ENCODE data around the gene PHETA1. TPM values are rescaled to one million over a fixed set of nuclear protein-coding genes. Genes with fewer than 3 reads are reported as not detected.
"Not testable (repeated sequence)": the region's sequence is repeated elsewhere in the genome, so short reads cannot be mapped to it uniquely, and the experiment has no call there.

The PHETA1 gene
- total RNA-seq, 1 donor from 2014 or later, result 37.4 TPM

- ATAC-seq; intact Hi-C loops (cut with DNase I); DNase-seq (ENCODE audit: missing footprints): not testable (repeated sequence)
Observed at GRCh38 chr12:111340680-111341079, 28.2 kb downstream of the PHETA1 start.

GRCh38 chr12:111340231-111340630, 28.7 kb downstream of the PHETA1 start:
- ATAC-seq (no peak), DNase-seq (ENCODE audit: missing footprints) (no peak)
- intact Hi-C loops (cut with DNase I), result no loop called here

- DNase-seq (ENCODE audit: missing footprints) (no peak), ATAC-seq (no peak)
- intact Hi-C loops (cut with DNase I), result no loop called here
Observed at GRCh38 chr12:111339321-111339938, 29.5 kb downstream of the PHETA1 start.

GRCh38 chr12:111338096-111338495, 30.8 kb downstream of the PHETA1 start:
- ATAC-seq (no peak), DNase-seq (ENCODE audit: missing footprints) (no peak)
- intact Hi-C loops (cut with DNase I), result no loop called here

DNA sequence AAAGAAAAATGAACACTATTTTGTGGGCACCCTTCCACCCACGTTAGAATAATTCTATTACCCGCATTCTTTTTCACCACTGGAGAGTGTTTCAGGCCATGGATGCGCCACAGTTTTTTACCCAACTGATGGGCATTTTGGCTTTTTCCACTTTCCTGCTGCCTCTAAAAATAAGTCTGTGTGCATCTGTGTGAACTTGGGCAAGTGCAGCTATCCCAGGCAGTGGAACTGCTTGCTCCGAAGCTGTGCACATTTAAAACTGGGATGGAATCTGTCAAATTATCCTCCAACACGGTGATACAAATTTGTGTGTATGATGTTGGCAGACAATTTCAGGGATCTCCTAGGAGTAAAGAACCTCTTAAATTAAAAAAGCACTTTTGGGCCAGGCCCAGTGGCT, 31.5 kb downstream of the PHETA1 start:
- DNase-seq (ENCODE audit: missing footprints), result no peak
- no peak for ATAC-seq
- intact Hi-C loops (cut with DNase I), result no loop called here

GRCh38 chr12:111336411-111336810, 32.5 kb downstream of the PHETA1 start:
- DNase-seq (ENCODE audit: missing footprints); intact Hi-C loops (cut with DNase I); ATAC-seq: not testable (repeated sequence)

GRCh38 chr12:111335811-111336210, 33.1 kb downstream of the PHETA1 start:
- intact Hi-C loops (cut with DNase I), result no loop called here

DNA sequence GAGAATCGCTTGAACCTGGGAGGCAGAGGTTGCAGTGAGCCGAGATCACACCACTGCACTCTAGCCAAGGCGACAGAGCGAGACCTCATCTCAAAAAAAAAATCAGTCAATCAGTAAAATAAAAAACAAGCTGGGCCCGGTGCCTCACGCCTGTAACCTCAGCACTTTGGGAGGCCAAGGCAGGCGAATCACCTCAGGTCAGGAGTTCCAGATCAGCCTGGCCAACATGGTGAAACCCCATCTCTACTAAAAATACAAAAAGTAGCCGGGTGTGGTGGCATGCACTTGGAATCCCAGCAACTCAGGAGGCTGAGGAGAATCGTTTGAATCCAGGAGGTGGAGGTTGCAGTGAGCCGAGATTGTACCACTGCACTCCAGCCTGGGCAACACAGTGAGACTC, 33.6 kb downstream of the PHETA1 start:
- not testable (repeated sequence) for ATAC-seq

More at GRCh38 chr12:111335811-111336210, 33.1 kb downstream of the PHETA1 start:
- DNase-seq (ENCODE audit: missing footprints) (no peak), ATAC-seq (no peak)

GRCh38 chr12:111334393-111334915, 34.4 kb downstream of the PHETA1 start:
- intact Hi-C loops (cut with DNase I), result loop anchor here (5.0 kb wide), 1 partner anchor 193 kb away; no protein-coding TSS in a partner anchor
- no peak for ATAC-seq
- DNase-seq (ENCODE audit: missing footprints), result no peak

More for the DNA sequence above, 33.6 kb downstream of the PHETA1 start:
- DNase-seq (ENCODE audit: missing footprints); intact Hi-C loops (cut with DNase I): not testable (repeated sequence)

GRCh38 chr12:111330800-111331752, 37.8 kb downstream of the PHETA1 start:
- intact Hi-C loops (cut with DNase I), result loop anchor here (5.0 kb wide), 1 partner anchor 196 kb away; no protein-coding TSS in a partner anchor
- DNase-seq (ENCODE audit: missing footprints), result no peak
- no peak for ATAC-seq

DNA sequence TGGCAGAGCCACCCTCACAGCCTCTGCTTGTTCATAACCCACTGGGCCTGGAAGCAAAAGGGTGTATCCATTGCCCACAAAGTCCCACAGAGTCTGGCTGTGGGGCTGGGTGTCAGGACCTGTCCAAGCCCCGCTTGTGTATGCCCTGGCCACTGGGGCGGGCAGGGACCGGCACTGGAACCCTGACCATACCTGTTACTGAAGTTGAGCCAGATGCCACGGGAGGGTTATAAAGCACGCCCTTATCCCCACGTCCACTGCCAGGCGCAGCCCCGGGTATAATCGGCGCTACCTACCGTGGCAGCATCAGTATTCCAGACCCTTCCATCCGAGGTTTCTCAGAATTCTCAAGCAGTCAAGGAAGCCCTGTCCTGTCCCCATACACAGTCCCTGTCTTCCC, 40.8 kb downstream of the PHETA1 start:
- DNase-seq (ENCODE audit: missing footprints) (no peak), ATAC-seq (no peak)
- intact Hi-C loops (cut with DNase I), result no loop called here

- no peak for ATAC-seq
- no peak for DNase-seq (ENCODE audit: missing footprints)
- intact Hi-C loops (cut with DNase I), result no loop called here
Observed at GRCh38 chr12:111327474-111327873, 41.4 kb downstream of the PHETA1 start.

DNA sequence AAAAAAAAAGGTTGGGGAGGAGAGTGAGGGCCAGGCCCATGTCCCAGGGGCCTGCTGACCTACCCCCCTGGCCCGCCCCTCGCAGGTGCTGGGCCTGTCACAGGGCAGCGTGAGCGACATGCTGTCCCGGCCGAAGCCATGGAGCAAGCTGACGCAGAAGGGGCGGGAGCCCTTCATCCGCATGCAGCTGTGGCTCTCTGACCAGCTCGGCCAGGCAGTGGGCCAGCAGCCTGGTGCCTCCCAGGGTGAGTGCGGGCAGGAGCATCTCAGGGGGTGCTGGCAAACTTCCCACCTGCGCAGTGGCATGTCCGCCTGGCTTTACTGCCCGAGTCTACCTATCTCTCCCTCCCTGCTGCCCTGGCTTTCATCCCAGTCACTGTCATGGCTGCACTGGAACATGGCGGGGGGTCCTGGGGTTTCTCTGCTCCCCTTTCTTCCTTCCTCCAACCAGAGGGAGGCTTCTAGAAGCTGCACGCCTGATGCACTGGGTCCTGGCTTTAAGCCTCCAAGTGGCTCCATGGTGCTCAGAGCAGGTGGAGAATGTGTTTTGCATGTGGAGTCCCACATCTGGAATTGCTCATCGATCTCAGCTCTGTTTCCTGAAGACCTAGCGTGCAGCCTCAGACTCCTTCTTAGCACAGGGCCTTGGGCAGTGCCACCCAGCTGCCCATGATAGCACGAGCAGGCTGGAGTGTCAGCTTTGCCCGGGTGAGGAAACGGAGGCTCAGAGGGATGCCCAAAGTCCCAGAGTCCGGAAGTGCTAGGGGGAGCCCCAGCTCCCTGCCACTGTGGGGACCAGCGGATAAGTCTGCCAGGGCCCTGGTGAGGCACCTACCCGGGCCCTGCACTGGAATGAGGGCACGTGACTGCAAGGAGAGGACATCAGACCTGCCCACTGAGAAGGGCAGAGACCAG, 46.3 kb downstream of the PHETA1 start:
- ATAC-seq (peak; percentile 51), DNase-seq (ENCODE audit: missing footprints) (no peak)
- intact Hi-C loops (cut with DNase I), result no loop called here

- intact Hi-C loops (cut with DNase I), result no loop called here
- DNase-seq (ENCODE audit: missing footprints) (no peak), ATAC-seq (no peak)
Observed at GRCh38 chr12:111321317-111321716, 47.6 kb downstream of the PHETA1 start.

GRCh38 chr12:111320258-111321050, 48.4 kb downstream of the PHETA1 start:
- DNase-seq (ENCODE audit: missing footprints) (no peak), ATAC-seq (no peak)
- intact Hi-C loops (cut with DNase I), result no loop called here

DNA sequence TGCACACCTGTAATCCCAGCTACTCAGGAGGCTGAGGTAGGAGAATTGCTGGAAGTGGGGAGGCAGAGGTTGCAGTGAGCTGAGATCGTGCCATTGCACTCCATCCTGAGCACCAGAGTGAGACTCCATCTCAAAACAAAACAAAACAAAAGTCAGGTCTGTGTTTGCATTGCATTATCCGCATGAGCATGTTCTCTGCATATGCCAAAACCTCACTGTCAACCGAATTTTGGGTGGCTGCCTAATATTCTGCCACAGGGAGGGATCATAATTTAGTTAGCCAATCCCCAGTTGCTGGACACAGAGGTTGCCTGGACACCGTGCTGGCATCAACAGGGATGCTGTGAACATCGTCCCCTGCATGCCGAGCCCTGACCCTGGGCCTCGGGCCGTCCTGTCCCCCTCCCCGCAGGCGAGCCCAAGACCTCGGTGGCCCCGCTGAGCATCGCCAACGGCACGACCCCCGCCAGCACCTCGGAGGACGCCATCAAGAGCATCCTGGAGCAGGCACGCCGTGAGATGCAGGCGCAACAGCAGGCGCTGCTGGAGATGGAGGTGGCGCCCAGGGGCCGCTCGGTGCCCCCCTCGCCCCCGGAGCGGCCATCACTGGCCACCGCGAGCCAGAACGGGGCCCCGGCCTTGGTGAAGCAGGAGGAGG, 49.2 kb downstream of the PHETA1 start:
- no peak for DNase-seq (ENCODE audit: missing footprints)
- intact Hi-C loops (cut with DNase I), result loop anchor here (5.0 kb wide), 1 partner anchor 427 kb away; no protein-coding TSS in a partner anchor
- no peak for ATAC-seq

DNA sequence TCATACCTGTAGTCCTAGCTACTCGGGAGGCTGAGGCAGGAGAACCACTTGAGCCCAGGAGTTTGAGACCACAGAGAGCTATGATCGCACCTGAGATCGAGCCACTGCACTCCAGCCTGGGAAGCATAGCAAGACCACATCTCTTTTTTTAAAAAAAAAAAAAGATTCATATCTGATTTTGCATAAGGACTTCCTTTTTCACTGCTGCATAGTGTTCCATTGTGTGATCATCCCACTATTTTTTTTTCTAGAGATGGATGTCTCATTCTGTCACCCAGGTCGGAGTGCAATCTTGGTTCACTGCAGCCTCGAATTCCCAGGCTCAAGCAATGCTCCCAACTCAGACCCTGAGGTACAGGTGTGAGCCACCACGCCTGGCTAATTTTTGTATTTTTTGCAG, 50.4 kb downstream of the PHETA1 start:
- intact Hi-C loops (cut with DNase I), result loop anchor here (5.0 kb wide), 1 partner anchor 426 kb away; no protein-coding TSS in a partner anchor

More for the DNA sequence above, 50.4 kb downstream of the PHETA1 start:
- DNase-seq (ENCODE audit: missing footprints), result no peak
- ATAC-seq, result no peak

Data from Right ventricle myocardium inferior (tissue), 1 donor.